Right forelimb (tissue), 1 donor: Measurements from ENCODE around the gene OGG1.

Source experiments
- DNase-seq: peaks from one replicate; pipeline ENCODE4 v3.0.0-alpha.2; 2018

OGG1 gene

GRCh38 chr3:9786825-9787669, 37.3 kb downstream of the OGG1 start:
- DNase-seq, result no peak

DNA sequence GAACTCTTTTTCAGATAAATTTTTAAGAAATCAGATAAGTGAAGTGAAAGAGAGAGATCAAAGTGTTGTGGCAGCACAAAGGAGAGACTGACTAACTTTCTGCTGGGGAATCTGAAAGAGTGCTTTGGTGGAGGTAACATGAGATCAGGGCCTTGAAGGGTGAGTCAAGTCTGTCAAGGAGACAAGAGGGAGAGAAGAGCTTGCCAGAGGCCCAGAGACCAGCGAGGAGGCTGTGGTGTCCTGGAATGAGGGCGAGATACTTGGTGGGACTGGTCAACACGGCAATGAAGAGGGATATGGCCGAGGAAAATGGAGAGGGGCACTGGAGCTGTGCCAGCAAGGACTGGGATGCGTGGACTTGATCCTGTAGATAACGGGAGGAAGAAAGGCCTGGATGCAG, 38.0 kb downstream of the OGG1 start:
- DNase-seq, result no peak

DNA sequence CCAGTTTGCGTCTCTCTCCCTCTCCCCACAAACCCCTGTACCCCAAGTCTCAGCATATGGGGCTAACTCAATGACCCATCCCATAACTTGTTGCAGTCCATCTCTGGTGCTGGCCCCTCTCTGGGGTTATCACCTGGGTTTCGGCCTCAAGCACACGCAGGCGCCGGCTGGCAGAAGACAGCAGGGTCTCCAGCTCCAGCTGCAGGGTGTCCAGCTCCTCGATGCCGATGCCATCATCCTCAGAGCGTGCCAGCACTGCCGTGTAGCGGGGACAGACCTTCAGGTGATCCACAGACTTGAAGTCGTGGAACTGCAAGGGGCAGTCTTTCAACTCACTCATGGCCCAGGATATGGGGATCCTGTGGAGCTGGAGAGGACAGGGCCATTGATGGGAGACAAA, 41.4 kb downstream of the OGG1 start:
- DNase-seq, result no peak

DNA sequence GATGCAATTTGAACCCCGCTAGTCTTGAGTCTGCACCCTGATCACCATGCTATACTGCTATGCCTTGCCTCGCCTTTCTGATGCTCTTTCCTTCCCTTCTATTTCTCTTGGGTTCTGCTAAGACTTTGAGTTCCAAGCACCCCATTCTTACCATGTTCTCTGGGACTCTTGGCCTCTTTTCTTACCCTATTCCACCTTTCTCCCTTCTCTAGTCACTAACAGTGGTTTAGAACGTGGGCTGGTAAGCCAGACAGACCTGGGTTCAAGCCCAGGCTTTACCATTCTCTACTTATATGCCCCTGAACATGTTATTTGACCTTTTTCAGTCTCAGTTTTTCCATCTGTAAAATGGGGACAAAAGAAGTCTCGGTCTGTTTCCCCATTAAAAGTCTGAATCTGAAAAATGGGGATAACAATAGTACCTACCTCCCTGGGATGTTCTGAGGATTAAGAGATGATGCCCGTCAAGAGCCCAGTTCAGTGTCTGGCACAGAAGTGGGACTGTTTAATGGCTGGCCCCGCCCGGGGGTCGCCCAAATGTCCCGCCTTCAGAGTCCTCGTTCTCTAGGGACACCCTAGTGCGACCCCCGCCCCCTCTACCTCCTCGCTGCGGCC, 42.1 kb downstream of the OGG1 start:
- no peak for DNase-seq

DNA sequence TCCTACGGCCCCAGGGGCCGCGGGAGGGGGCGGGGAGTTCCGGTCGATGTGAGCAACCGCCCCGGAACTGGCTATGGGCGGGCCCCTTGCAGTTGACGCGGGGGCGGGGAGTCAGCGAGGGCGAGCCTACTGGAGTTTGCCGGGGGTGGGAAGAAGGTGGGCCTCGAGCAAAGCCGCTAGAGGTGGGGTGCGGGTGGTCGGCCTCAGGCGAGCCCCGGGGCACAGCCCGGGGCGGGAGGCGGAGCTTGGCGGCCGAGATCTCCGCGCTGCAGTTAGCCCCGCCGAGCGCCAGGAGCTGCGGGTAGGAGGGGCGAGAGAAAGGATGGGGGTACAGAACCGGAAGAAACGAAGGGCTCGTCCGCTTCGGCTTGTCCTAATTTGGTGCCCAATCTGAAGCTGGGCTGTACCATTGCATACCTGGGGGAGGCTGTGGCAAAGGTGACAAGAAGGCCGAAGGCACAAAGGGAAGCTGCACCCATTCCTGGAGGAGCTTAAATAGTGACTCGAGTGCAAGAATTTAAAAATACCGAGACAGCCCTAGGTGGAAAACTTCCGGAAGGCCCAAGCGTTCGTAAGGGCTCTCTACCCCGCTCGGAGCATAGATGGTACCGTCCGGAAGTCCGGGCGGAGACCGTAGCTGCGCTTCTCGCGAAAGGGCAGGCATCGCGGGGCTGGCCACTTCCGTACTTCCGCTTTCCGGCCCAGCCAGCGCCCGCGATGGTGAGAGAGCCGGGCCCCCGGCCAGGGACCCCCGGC, 42.8 kb downstream of the OGG1 start, which contains the start of the genes ARPC4 and TADA3:
Gene ARPC4 (plus strand): TSS at position 678 of the 756 bp plus-strand sequence. CDS start 40 bp downstream, at position 718.
Gene TADA3 (minus strand): TSS at position 69 of the 756 bp plus-strand sequence. CDS start 1,007 bp downstream, outside the sequence.
- peak; percentile 96 for DNase-seq

DNA sequence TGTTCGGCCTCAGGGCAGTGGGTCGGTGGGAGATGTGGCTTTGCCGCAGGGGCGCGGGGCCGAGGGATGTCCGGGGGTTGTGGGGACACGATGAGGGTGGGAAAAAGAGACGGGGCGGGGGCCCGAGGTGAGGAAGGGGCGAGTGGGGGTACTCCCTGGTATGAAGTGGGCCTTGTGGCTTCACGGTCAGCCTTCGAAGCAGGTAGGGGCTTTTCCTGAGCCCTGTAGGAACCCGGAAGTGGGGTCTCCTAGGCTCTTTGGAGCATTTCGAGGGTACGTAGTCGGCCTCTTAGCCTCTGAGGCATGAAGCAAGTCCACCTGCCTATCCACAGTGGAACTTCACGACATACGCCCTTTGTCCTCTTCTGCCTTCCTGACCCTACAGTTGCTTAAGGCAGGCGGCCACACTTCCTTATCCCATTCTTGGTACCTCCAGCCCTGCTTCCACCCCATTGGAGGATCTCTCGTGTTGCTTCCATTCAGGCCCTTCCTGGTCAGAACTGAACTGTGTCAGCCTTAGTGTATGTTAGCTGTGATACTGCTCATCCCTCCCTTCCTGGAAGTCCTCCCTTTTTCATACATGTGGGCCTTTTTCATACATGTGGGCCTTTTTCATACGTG, 43.5 kb downstream of the OGG1 start:
- no peak for DNase-seq

DNA sequence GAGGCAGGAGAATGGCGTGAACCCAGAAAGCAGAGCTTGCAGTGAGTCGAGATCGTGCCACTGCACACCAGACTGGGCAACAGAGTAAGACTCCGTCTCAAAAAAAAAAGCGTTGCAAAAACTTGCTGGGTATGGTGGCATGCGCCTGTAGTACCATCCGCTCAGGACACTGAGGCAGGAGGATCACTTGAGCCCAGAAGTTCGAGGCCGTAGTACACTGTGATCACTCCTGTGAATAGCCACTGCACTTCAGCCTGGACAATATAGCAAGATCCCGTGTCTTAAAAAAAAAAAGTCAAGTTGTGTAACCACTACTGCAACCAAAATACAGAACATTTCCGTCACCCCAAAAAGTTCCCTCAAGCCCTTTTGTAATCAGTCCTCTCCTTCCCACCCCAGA, 44.6 kb downstream of the OGG1 start:
- DNase-seq, result no peak

DNA sequence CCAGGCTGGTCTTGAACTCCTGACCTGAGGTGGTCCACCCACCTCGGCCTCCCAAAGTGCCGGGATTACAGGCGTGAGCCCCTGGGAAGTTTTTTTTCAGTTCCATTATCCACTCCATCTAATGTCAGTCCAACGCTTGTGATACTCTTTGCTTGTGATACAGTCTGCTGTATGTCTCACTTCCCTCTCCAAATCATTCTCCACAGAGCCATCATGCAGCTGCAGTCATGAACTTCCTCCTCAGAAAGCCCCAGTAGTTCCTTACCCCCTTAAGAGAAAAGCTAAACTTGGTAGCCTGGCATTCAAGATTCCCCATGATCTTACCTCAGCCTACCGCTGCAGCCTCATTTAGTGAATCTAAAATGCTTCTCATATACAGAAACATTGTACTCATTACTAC, 45.5 kb downstream of the OGG1 start:
- DNase-seq, result no peak

DNA sequence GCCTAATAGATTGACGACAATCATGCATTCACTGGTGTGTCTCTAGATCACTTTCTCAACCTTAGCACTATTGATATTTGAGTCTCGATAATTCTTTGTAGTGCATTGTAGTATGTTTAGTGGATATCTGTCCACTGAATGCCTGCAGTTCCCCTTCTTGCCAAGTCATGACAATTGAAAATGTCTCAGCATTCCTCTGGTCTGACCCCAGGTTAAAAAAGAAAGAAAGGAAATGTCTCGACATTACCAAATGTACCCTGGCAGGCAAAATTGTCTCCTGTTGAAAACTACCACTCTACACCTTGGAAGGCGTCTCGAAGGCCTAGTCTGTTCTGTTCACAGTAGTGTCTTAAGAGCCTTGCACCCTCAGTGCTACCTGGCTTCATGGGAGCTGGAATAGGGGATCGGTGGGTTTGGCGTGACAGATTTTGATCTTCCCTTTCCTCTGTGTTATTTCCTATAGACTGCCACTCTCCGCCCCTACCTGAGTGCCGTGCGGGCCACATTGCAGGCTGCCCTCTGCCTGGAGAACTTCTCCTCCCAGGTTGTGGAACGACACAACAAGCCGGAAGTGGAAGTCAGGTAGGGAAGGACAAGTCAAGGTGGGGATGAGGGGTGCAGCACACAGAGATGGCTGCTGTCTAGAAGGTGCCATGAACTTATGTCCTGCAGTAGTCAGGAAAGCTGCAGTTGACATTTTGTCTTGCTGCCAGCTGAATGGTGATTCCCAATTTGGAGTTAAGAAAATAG, 47.6 kb downstream of the OGG1 start:
- DNase-seq, result no peak

DNA sequence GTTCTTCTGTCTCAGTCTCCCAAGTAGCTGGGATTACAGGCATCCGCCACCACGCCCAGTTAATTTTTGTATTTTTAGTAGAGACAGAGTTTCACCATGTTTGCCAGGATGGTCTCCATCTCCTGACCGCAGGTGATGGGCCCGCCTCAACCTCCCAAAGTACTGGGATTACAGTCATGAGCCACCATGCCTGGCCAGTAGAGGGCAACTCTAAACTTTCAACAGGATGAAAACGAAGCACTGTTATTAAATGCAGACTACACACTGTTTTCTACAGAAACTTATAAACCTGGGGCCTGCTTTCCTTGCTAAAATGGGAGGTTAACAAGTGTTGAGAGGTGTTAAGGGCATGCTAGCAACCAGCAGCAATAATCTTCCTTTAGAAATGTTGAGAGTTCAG, 50.8 kb downstream of the OGG1 start:
- DNase-seq, result no peak

DNA sequence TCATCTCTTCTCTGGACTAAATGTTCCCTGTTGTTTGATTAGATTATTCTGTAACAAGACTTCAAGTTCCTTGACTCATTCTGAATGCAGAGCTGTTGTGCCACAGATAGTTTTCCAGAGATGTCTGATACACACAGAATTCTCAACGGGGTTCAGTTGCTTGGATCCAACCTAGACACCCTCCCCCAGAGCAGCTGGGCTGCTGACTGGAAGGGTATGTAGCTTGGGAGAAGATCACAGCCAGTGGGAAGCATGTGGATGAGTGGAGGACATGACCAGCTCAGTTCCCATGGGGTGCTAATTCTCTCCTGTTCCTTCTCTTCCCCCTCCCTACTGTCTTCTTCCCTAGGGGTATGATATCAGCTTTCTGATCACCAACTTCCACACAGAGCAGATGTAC, 53.7 kb downstream of the OGG1 start:
- DNase-seq, result no peak

GRCh38 chr3:9804996-9805395, 55.2 kb downstream of the OGG1 start:
- DNase-seq, result no peak

- DNase-seq, result no peak
Observed at GRCh38 chr3:9806137-9806536, 56.4 kb downstream of the OGG1 start.
